IMR-90 (cell line): Measurements from ENCODE around the gene PSMD1. TPM values are rescaled to one million over a fixed set of nuclear protein-coding genes. Genes with fewer than 3 reads are reported as not detected.

Experiments
- ATAC-seq: fragments of 200-7000 bp; cut with Tn5 transposase; 2 replicates; pipeline ENCODE4 v1.9.1; 2020; ENCODE audit warnings: low read depth, mild to moderate bottlenecking, moderate library complexity
- BruUV-seq: library from RNA; stranded (reverse); fragments of 400-500 nt; replicated peaks from 2 replicates; lab custom pipeline; 2021; lab: Mats Ljungman, UMichigan
- CTCF ChIA-PET: fragments of 300-600 bp; formaldehyde crosslinking; extraction: SDS; loops from one replicate; lab custom pipeline; 2021; ENCODE audit warnings: antibody characterized with exemption; lab: Yijun Ruan, JAX
- POLR2A ChIA-PET: fragments of 300-600 bp; sonication (Branson Sonifier 250); formaldehyde crosslinking; loops from one replicate; lab custom pipeline; 2022; ENCODE audit warnings: antibody characterized with exemption; ENCODE audit not compliant: unreplicated experiment; lab: Charles Lee
- DNase-seq: peaks from one replicate; pipeline ENCODE4 v3.0.0; 2013
- H2AFZ ChIP-seq: replicated peaks from 2 replicates; pipeline ENCODE3; 2013; ENCODE audit warnings: low read length, mild to moderate bottlenecking; ENCODE audit not compliant: poor library complexity
- H2AK5ac ChIP-seq: 2 replicates; pipeline ENCODE4 v1.6.1; 2013; ENCODE audit warnings: low read depth, low read length, inconsistent platforms
- H2AK9ac ChIP-seq: replicated peaks from 2 replicates; pipeline ENCODE3; 2013; ENCODE audit warnings: mild to moderate bottlenecking, low read depth, low read length, moderate library complexity; ENCODE audit not compliant: poor library complexity
- H2BK120ac ChIP-seq: 2 replicates; pipeline ENCODE4 v1.6.1; 2013; ENCODE audit warnings: low read depth, low read length, inconsistent platforms
- H2BK15ac ChIP-seq: 3 replicates; pipeline ENCODE4 v1.6.1; 2013; ENCODE audit warnings: low read depth, low read length, inconsistent platforms
- H2BK20ac ChIP-seq: 2 replicates; pipeline ENCODE4 v1.6.1; 2013; ENCODE audit warnings: low read depth, mild to moderate bottlenecking, inconsistent platforms, low read length, moderate library complexity
- H2BK5ac ChIP-seq: 2 replicates; pipeline ENCODE4 v1.6.1; 2013; ENCODE audit warnings: mild to moderate bottlenecking, low read depth, low read length, inconsistent platforms; ENCODE audit not compliant: poor library complexity, severe bottlenecking
- H3K14ac ChIP-seq: replicated peaks from 2 replicates; pipeline ENCODE4 v1.6.1; 2013; ENCODE audit warnings: low read depth, low read length, inconsistent platforms
- H3K18ac ChIP-seq: 2 replicates; pipeline ENCODE4 v1.6.1; 2013; ENCODE audit warnings: low read depth, low read length, control low read depth
- H3K23ac ChIP-seq: 2 replicates; pipeline ENCODE4 v1.6.1; 2013; ENCODE audit warnings: low read depth, low read length, inconsistent platforms
- H3K27ac ChIP-seq: 2 replicates; pipeline ENCODE4 v1.5.1; 2013; ENCODE audit warnings: mild to moderate bottlenecking, control low read depth, low read length; ENCODE audit not compliant: insufficient read depth
- H3K27me3 ChIP-seq: 2 replicates; pipeline ENCODE4 v1.6.1; 2013; ENCODE audit warnings: low read length; ENCODE audit not compliant: control insufficient read depth, insufficient read depth
- H3K36me3 ChIP-seq: 2 replicates; pipeline ENCODE4 v1.6.1; 2013; ENCODE audit warnings: low read length, mixed read lengths; ENCODE audit not compliant: control insufficient read depth, insufficient read depth
- H3K4ac ChIP-seq: 2 replicates; pipeline ENCODE4 v1.6.1; 2013; ENCODE audit warnings: low read depth, low read length, inconsistent platforms
- H3K4me1 ChIP-seq: 2 replicates; pipeline ENCODE4 v1.6.1; 2013; ENCODE audit warnings: low read length, mixed read lengths; ENCODE audit not compliant: control insufficient read depth, insufficient read depth
- H3K4me2 ChIP-seq: 2 replicates; pipeline ENCODE4 v1.6.1; 2013; ENCODE audit warnings: low read depth, mild to moderate bottlenecking, control low read depth, low read length, moderate library complexity
- H3K4me3 ChIP-seq: 2 replicates; pipeline ENCODE4 v1.5.1; 2013; ENCODE audit warnings: low read depth, mild to moderate bottlenecking, control low read depth, low read length, moderate library complexity; ENCODE audit not compliant: insufficient read depth
- H3K56ac ChIP-seq: 2 replicates; pipeline ENCODE4 v1.6.1; 2013; ENCODE audit warnings: low read length, inconsistent platforms; ENCODE audit not compliant: insufficient read depth; ENCODE audit errors: extremely low read depth
- H3K79me1 ChIP-seq, 2 experiments: 2 replicates each; pipeline ENCODE4 v1.6.1; 2013; ENCODE audit warnings: low read length in 2 of 2, inconsistent platforms in 1 of 2, low read depth in 1 of 2
- H3K9ac ChIP-seq: 2 replicates; pipeline ENCODE4 v1.6.1; 2013; ENCODE audit warnings: low read depth, low read length, control low read depth
- H3K9me1 ChIP-seq: 2 replicates; pipeline ENCODE4 v1.6.1; 2013; ENCODE audit warnings: low read length, inconsistent platforms; ENCODE audit not compliant: insufficient read depth
- H3K9me3 ChIP-seq: 2 replicates; pipeline ENCODE4 v1.6.1; 2013; ENCODE audit warnings: low read length; ENCODE audit not compliant: control insufficient read depth, insufficient read depth
- H4K20me1 ChIP-seq: 2 replicates; pipeline ENCODE4 v1.6.1; 2013; ENCODE audit warnings: low read length, inconsistent platforms; ENCODE audit not compliant: insufficient read depth
- H4K5ac ChIP-seq: 2 replicates; pipeline ENCODE4 v1.6.1; 2013; ENCODE audit warnings: mild to moderate bottlenecking, low read depth, low read length, control low read depth
- H4K8ac ChIP-seq, 2 experiments: 2 replicates each; pipeline ENCODE4 v1.6.1; 2013; ENCODE audit warnings: low read depth in 2 of 2, low read length in 2 of 2, control low read depth in 1 of 2, inconsistent platforms in 1 of 2
- H4K91ac ChIP-seq: 2 replicates; pipeline ENCODE4 v1.6.1; 2013; ENCODE audit warnings: low read depth, low read length, inconsistent platforms; ENCODE audit not compliant: insufficient read depth
- BHLHE40 ChIP-seq: fragments of 150-350 bp; IDR thresholded peaks from 2 replicates; pipeline ENCODE4 v1.6.1; 2016; ENCODE audit warnings: mild to moderate bottlenecking, low read depth, low read length
- CEBPB ChIP-seq: IDR thresholded peaks from 2 replicates; pipeline ENCODE4 v1.6.1; 2012; ENCODE audit warnings: low read depth, low read length, improper control_type of control experiment
- FOS ChIP-seq: fragments of 150-350 bp; IDR thresholded peaks from 2 replicates; pipeline ENCODE4 v1.6.1; 2016; ENCODE audit warnings: low read depth, low read length
- MAFK ChIP-seq: IDR thresholded peaks from 2 replicates; pipeline ENCODE4 v1.6.1; 2012; ENCODE audit warnings: low read depth, low read length, improper control_type of control experiment
- MAZ ChIP-seq: IDR thresholded peaks from 2 replicates; pipeline ENCODE4 v1.6.1; 2012; ENCODE audit warnings: low read depth, mild to moderate bottlenecking, low read length, improper control_type of control experiment, moderate library complexity, borderline replicate concordance
- NFE2L2 ChIP-seq: fragments of 150-350 bp; IDR thresholded peaks from 2 replicates; pipeline ENCODE4 v1.6.1; 2016; ENCODE audit warnings: low read depth, mild to moderate bottlenecking, low read length
- POLR2A ChIP-seq: IDR thresholded peaks from 2 replicates; pipeline ENCODE4 v1.6.1; 2012; ENCODE audit warnings: mild to moderate bottlenecking, low read depth, low read length
- RAD21 ChIP-seq: IDR thresholded peaks from 2 replicates; pipeline ENCODE4 v1.6.1; 2012; ENCODE audit warnings: low read length, improper control_type of control experiment
- RCOR1 ChIP-seq: IDR thresholded peaks from 2 replicates; pipeline ENCODE4 v1.6.1; 2012; ENCODE audit warnings: mild to moderate bottlenecking, low read length, improper control_type of control experiment; ENCODE audit not compliant: insufficient replicate concordance
- SMC3 ChIP-seq: fragments of 150-350 bp; IDR thresholded peaks from 2 replicates; pipeline ENCODE4 v1.6.1; 2016; ENCODE audit warnings: low read depth, mild to moderate bottlenecking, antibody characterized with exemption, low read length, moderate library complexity
- WGBS, 2 experiments: methylation state at CpG; one replicate each; pipeline versions ENCODE4 v1.1.5 to v1.1.7; 2013; ENCODE audit warnings: missing lambda C conversion rate in 2 of 2; ENCODE audit not compliant: insufficient read length in 1 of 2; ENCODE audit errors: extremely low coverage in 2 of 2; 5-methylcytosine and 5-hydroxymethylcytosine counted together
- dilution Hi-C: fragments of 300-500 bp; cut with HindIII; formaldehyde crosslinking; loops from one replicate; pipeline ENCODE4 v1.14.3; 2018; ENCODE audit warnings: low sequenced_read_pairs; ENCODE audit not compliant: unreplicated experiment
- in situ Hi-C: fragments of 300-500 bp; cut with MboI; formaldehyde crosslinking; loops from 3 replicates; pipeline ENCODE4 v1.14.3; 2019; ENCODE audit warnings: low sequenced_read_pairs, inconsistent platforms, mixed read lengths
- intact Hi-C: fragments of 100-400 bp; cut with micrococcal nuclease; formaldehyde crosslinking; loops from 2 replicates; pipeline ENCODE4 v1.10.0; 2022
- polyA plus RNA-seq, 3 experiments: library from polyadenylated mRNA; depleted of rRNA; stranded (reverse); fragments of >200 nt; gene quantifications; 2 replicates each; pipeline ENCODE4 v1.2.3, GENCODE V29; 2012; ENCODE audit warnings: low replicate concordance in 1 of 3
- total RNA-seq: library from RNA; depleted of rRNA; stranded (reverse); fragments of >200 nt; gene quantifications from 2 replicates; pipeline ENCODE4 v1.2.3, GENCODE V29; 2012
- TF ChIP-seq, protein P1 (sequence below): fragments of 150-350 bp; IDR thresholded peaks from 2 replicates; pipeline ENCODE4 v1.6.1; 2016; ENCODE audit warnings: low read depth, mild to moderate bottlenecking, low read length, moderate library complexity, borderline replicate concordance

PSMD1 gene
- total and polyA plus RNA-seq, 2 of the 4 experiments (the other 2 are of a cell fraction) = 89.8 to 181 TPM

DNA sequence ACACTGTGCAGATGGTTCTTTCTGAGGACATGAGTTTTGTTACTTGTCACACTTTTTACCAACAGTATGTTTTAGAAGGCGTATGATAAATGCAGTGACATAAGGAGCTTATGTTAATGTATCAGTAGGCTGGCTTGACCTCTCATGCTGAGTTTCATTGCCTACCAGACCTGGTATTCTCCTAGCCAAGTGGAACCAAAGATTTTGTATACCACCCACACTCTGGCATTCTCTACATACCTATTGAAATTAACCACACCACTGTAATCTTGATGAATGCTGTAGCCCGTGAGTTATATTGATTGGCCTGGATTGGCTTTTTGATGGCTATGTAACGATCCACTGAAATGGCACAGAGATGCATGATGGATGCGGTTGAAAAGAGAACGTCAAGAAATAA lies 56.8 kb downstream of the PSMD1 start:
- Histone ChIP-seq H3K4me1 (peaks cover 16% of the 10 kb centered on the region), H2AK9ac (no peak overlapping the region), H3K9me3 (no peaks in the 10 kb centered on the region), H3K4me2 (no peak overlapping the region), H3K36me3 (peaks cover 9% of the 10 kb centered on the region), H2BK5ac (peak overlapping the region; percentile 3), H2BK20ac (peak overlapping the region; percentile 89), H4K5ac (peak overlapping the region; percentile 5; the same call in 1 of the 2 replicates), H3K18ac (peak overlapping the region; percentile 91), H3K27me3 (no peaks in the 10 kb centered on the region), H3K27ac (no peak overlapping the region), H3K9me1 (peaks cover 7% of the 10 kb centered on the region; the same call in 1 of the 2 replicates), H3K23ac (peak overlapping the region; percentile 31; the same call in 1 of the 2 replicates), H4K8ac (0 out of 4 replicates have a peak overlapping the region, but pooled peaks of 1 of the 2 experiments have one; percentile 29), H3K14ac (0 out of 2 replicates have a peak overlapping the region, but pooled peaks have one; percentile 72), H4K20me1 (no peaks in the 10 kb centered on the region), H2BK15ac (peak overlapping the region; percentile 33; the same call in 1 of the 3 replicates), H2AK5ac (peak overlapping the region; percentile 49; the same call in 1 of the 2 replicates), H2AFZ (no peak overlapping the region), H4K91ac (peak overlapping the region; percentile 46; the same call in 1 of the 2 replicates), H3K56ac (no peak overlapping the region), H3K4me3 (no peak overlapping the region), H3K4ac (peak overlapping the region; percentile 68), H2BK120ac (peak overlapping the region; percentile 73), H3K79me1 (peaks cover 18 to 39% of the 10 kb centered on the region in 2 experiments), H3K9ac (no peak overlapping the region)
- TF ChIP-seq RAD21 = no peak
- TF ChIP-seq FOS = no peak
- TF ChIP-seq BHLHE40 = no peak
- TF ChIP-seq NFE2L2 = no peak
- no peak for TF ChIP-seq CEBPB
- no peak for TF ChIP-seq POLR2A
- TF ChIP-seq RCOR1 = no peak
- TF ChIP-seq, protein P1, sequence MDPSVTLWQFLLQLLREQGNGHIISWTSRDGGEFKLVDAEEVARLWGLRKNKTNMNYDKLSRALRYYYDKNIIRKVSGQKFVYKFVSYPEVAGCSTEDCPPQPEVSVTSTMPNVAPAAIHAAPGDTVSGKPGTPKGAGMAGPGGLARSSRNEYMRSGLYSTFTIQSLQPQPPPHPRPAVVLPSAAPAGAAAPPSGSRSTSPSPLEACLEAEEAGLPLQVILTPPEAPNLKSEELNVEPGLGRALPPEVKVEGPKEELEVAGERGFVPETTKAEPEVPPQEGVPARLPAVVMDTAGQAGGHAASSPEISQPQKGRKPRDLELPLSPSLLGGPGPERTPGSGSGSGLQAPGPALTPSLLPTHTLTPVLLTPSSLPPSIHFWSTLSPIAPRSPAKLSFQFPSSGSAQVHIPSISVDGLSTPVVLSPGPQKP = no peak
- TF ChIP-seq SMC3 = no peak
- TF ChIP-seq MAZ = no peak
- TF ChIP-seq MAFK = no peak
- POLR2A ChIA-PET = no interaction called here
- WGBS, 2 experiments = 100% methylated on average over 1 of the region's 5 CpGs; no CpG with 5 or more reads in 1 of the 2 experiments
- ATAC-seq (no peak), DNase-seq (no peak)
- dilution Hi-C loops (no loop called here), in situ Hi-C loops (loop anchor here (5.0 kb wide), 1 partner anchor 79 kb away; no protein-coding TSS in a partner anchor), intact Hi-C loops (loop anchor here (5.0 kb wide), 1 partner anchor 49 kb away; no protein-coding TSS in a partner anchor)
- CTCF ChIA-PET = no interaction called here
- no TSS peak for BruUV-seq
